HG03442 (cell line): ENCODE measurements around the gene NOVA1.
"Not testable (repeated sequence)": the region's sequence is repeated elsewhere in the genome, so short reads cannot be mapped to it uniquely, and the experiment has no call there.

Experiments
- ATAC-seq: cut with Tn5 transposase; IDR thresholded peaks from one replicate; pipeline ENCODE4 v1.9.1; 2021; ENCODE audit warnings: mild to moderate bottlenecking, moderate library complexity; ENCODE audit not compliant: unreplicated experiment

The NOVA1 gene

GRCh38 chr14:26597589-26598080 lies at the start of gene NOVA1:
Gene NOVA1, minus strand, starts transcription at chr14:26598033. Its CDS starts 597 bp downstream, at chr14:26597436.
- ATAC-seq: peak; percentile 30

- not testable (repeated sequence) for ATAC-seq
Measured at GRCh38 chr14:26645057-26645456, 47.2 kb upstream of the NOVA1 start.

- no peak for ATAC-seq
Measured at GRCh38 chr14:26636561-26636960, 38.7 kb upstream of the NOVA1 start.

- ATAC-seq: not testable (repeated sequence)
Measured at GRCh38 chr14:26634946-26635345, 37.1 kb upstream of the NOVA1 start.

GRCh38 chr14:26626256-26626655 lies 28.4 kb upstream of the NOVA1 start:
- ATAC-seq: no peak

GRCh38 chr14:26622611-26623010 lies 24.8 kb upstream of the NOVA1 start:
- ATAC-seq: no peak

GRCh38 chr14:26621807-26622560 lies 24.2 kb upstream of the NOVA1 start:
- ATAC-seq: no peak

- ATAC-seq: no peak
Measured at GRCh38 chr14:26621364-26621763, 23.5 kb upstream of the NOVA1 start.

GRCh38 chr14:26611259-26611658 lies 13.4 kb upstream of the NOVA1 start:
- no peak for ATAC-seq

GRCh38 chr14:26606729-26607312 lies 9.0 kb upstream of the NOVA1 start:
- ATAC-seq: no peak

- no peak for ATAC-seq
Measured at GRCh38 chr14:26605602-26606001, 7.8 kb upstream of the NOVA1 start.

GRCh38 chr14:26602902-26603301 lies 5.1 kb upstream of the NOVA1 start:
- ATAC-seq: no peak

GRCh38 chr14:26601856-26602255 lies 4.0 kb upstream of the NOVA1 start:
- ATAC-seq: no peak

GRCh38 chr14:26599291-26599690 lies 1.5 kb upstream of the NOVA1 start:
- no peak for ATAC-seq

GRCh38 chr14:26598672-26599131 lies 869 bp upstream of the NOVA1 start:
- ATAC-seq: no peak

GRCh38 chr14:26598081-26598671 lies 343 bp upstream of the NOVA1 start:
- ATAC-seq: peak; percentile 49

GRCh38 chr14:26597071-26597588 lies 703 bp downstream of the NOVA1 start:
- no peak for ATAC-seq

GRCh38 chr14:26596543-26597061 lies 1.2 kb downstream of the NOVA1 start:
- ATAC-seq: no peak

GRCh38 chr14:26595926-26596542 lies 1.8 kb downstream of the NOVA1 start:
- ATAC-seq: no peak

- ATAC-seq: no peak
Measured at GRCh38 chr14:26594756-26595545, 2.9 kb downstream of the NOVA1 start.
